Measurements from ENCODE around the gene CEP57L1.
"Not testable (repeated sequence)": the region's sequence is repeated elsewhere in the genome, so short reads cannot be mapped to it uniquely, and the experiment has no call there.

The CEP57L1 gene

GRCh38 chr6:109097661-109098060 lies 2.4 kb downstream of the CEP57L1 start:
- in situ Hi-C loops (cut with MboI; ENCODE audit: low pct_unique_long_range_greater_than_20kb, low sequenced_read_pairs, unreplicated experiment) = no loop called here
- TF ChIP-seq CTCF (IDR thresholded peaks at IDR 0.05; ENCODE audit: extremely low read depth, insufficient read depth, missing control alignments) = no peak
- no peak for DNase-seq (ENCODE audit: low spot score)

DNA sequence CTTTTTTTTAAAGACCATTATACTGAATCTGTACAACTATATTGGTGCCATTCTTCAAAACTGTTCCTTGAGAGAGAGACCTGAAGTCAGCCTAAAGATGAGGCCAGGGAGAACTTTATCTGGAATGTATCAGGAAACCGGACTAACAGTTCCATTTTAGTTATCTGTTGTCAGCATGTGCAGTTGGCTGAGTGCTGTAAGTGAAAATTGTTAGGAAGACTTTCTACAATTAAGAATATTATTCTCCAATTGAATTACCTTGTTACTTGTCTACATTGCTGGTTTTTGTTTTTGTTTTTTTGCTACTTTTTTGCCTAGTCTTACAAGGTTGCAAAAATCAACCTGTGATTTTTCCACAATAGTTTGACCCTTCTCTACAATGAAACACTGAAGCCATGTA lies 7.5 kb downstream of the CEP57L1 start:
- in situ Hi-C loops (cut with MboI; ENCODE audit: low pct_unique_long_range_greater_than_20kb, low sequenced_read_pairs, unreplicated experiment) = no loop called here
- TF ChIP-seq CTCF (IDR thresholded peaks at IDR 0.05; ENCODE audit: extremely low read depth, insufficient read depth, missing control alignments) = no peak
- no peak for DNase-seq (ENCODE audit: low spot score)

DNA sequence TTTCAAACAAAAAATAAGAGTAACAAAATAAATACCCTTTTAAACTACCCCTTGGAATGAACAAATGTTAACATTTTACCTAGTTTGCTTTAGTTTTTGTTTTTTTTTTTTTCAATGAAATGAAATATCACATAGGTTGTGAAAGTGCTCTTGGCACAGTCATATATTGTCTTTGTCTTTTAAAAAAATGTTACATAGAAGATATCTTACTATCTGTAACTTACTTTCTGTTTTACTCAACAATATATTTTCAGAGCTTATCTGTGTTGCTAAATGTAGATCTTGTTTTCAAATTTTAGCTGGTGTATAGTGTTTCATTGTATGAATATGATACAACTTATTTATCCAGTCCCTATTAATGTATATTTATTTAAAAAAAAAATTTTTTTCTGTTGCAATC lies 8.6 kb downstream of the CEP57L1 start:
- peak; percentile 30 for DNase-seq (ENCODE audit: low spot score)
- TF ChIP-seq CTCF (IDR thresholded peaks at IDR 0.05; ENCODE audit: extremely low read depth, insufficient read depth, missing control alignments) = no peak
- in situ Hi-C loops (cut with MboI; ENCODE audit: low pct_unique_long_range_greater_than_20kb, low sequenced_read_pairs, unreplicated experiment) = no loop called here

DNA sequence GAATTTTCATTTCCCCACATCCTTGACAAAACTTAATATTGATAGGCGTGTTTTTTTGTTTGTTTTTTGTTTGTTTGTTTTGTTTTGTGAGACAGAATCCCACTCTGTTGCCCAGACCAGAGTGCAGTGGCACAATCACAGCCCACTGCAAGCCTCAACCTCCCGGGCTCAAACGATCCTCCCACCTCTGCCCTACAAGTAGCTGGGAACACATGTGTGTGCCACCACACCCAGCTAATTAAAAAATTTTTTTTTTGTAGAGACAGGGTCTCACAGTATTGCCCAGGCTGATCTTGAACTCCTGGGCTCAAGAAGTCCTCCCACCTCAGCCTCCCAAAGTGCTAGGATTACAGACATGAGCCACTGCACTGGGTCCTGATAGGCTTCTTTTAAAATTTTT lies 9.2 kb downstream of the CEP57L1 start:
- no peak for DNase-seq (ENCODE audit: low spot score)
- no peak for TF ChIP-seq CTCF (IDR thresholded peaks at IDR 0.05; ENCODE audit: extremely low read depth, insufficient read depth, missing control alignments)
- in situ Hi-C loops (cut with MboI; ENCODE audit: low pct_unique_long_range_greater_than_20kb, low sequenced_read_pairs, unreplicated experiment) = no loop called here

DNA sequence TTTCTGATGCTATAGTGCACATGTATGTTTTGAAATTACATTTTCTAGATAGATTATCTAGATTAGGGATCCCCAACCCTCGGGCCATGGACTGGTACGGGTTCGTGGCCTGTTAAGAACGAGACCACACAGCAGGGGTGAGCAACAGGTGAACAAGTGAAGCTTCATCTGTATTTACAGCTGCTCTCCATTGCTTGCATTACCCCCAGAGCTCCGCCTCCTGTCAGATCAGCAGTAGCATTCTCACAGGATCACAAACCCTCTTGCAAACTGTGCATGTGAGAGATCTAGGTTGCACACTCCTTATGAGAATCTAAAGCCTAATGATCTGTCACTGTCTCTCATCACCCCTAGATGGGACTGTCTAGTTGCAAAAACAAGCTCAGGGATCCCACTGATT lies 10.4 kb downstream of the CEP57L1 start:
- in situ Hi-C loops (cut with MboI; ENCODE audit: low pct_unique_long_range_greater_than_20kb, low sequenced_read_pairs, unreplicated experiment) = no loop called here
- DNase-seq (ENCODE audit: low spot score) = no peak
- no peak for TF ChIP-seq CTCF (IDR thresholded peaks at IDR 0.05; ENCODE audit: extremely low read depth, insufficient read depth, missing control alignments)

- in situ Hi-C loops (cut with MboI; ENCODE audit: low pct_unique_long_range_greater_than_20kb, low sequenced_read_pairs, unreplicated experiment); DNase-seq (ENCODE audit: low spot score): not testable (repeated sequence)
Observed at GRCh38 chr6:109109663-109110062, 14.4 kb downstream of the CEP57L1 start.

- in situ Hi-C loops (cut with MboI; ENCODE audit: low pct_unique_long_range_greater_than_20kb, low sequenced_read_pairs, unreplicated experiment); DNase-seq (ENCODE audit: low spot score): not testable (repeated sequence)
Observed at GRCh38 chr6:109112663-109113062, 17.4 kb downstream of the CEP57L1 start.

GRCh38 chr6:109117346-109118035 lies 22.2 kb downstream of the CEP57L1 start:
- TF ChIP-seq CTCF (IDR thresholded peaks at IDR 0.05; ENCODE audit: extremely low read depth, insufficient read depth, missing control alignments) = no peak
- in situ Hi-C loops (cut with MboI; ENCODE audit: low pct_unique_long_range_greater_than_20kb, low sequenced_read_pairs, unreplicated experiment) = no loop called here
- no peak for DNase-seq (ENCODE audit: low spot score)

Data from GM13977 (cell line).